HEK293 (cell line): ENCODE results near the gene COL19A1.

Source experiments
- CTCF ChIA-PET: fragments of 350-600 bp; formaldehyde crosslinking; extraction: SDS; loops from one replicate; lab custom pipeline; 2021; ENCODE audit warnings: antibody characterized with exemption; lab: Yijun Ruan, JAX
- POLR2A ChIA-PET: fragments of 300-600 bp; formaldehyde crosslinking; extraction: SDS; loops from one replicate; lab custom pipeline; 2020; ENCODE audit warnings: antibody characterized with exemption, inconsistent platforms; lab: Yijun Ruan, JAX
- H3K27ac ChIP-seq: fragments of 200-500 bp; sonication (Bioruptor generic); 2 replicates; pipeline ENCODE4 v1.5.1; 2014; ENCODE audit warnings: low read depth, low read length, control low read depth, inconsistent platforms; ENCODE audit errors: extremely low read depth
- H3K36me3 ChIP-seq, 2 experiments: fragments of 200-500 bp in 1 of 2; sonication (Bioruptor generic) in 1 of 2; 1 replicate in 1 of 2; 2 replicates in 1 of 2; pipeline ENCODE4 v1.5.1; 2014 to 2017; ENCODE audit warnings: inconsistent platforms in 2 of 2, low read length in 2 of 2; ENCODE audit not compliant: control insufficient read depth in 2 of 2, insufficient read depth in 1 of 2
- H3K4me1 ChIP-seq: fragments of 200-500 bp; sonication (Bioruptor generic); 2 replicates; pipeline ENCODE4 v1.5.1; 2014; ENCODE audit warnings: mild to moderate bottlenecking, low read length, inconsistent platforms; ENCODE audit not compliant: control insufficient read depth, insufficient read depth
- H3K4me3 ChIP-seq: 2 replicates; pipeline ENCODE4 v1.5.1; 2011; ENCODE audit warnings: low read depth, mild to moderate bottlenecking, control low read depth, low read length, moderate library complexity
- H3K9me3 ChIP-seq: fragments of 200-500 bp; sonication (Bioruptor generic); 2 replicates; pipeline ENCODE4 v1.5.1; 2014; ENCODE audit warnings: low read depth, low read length, inconsistent platforms; ENCODE audit not compliant: control insufficient read depth, insufficient read depth
- FEZF1 ChIP-seq: fragments of 450-650 bp; formaldehyde crosslinking; IDR thresholded peaks from 2 replicates; pipeline ENCODE4 v1.5.1; 2016; ENCODE audit warnings: missing biosample characterization, missing genetic modification characterization
- ZEB2 ChIP-seq: fragments of 450-650 bp; formaldehyde crosslinking; IDR thresholded peaks from 2 replicates; pipeline ENCODE4 v1.5.1; 2016; ENCODE audit warnings: missing biosample characterization, missing genetic modification characterization
- ZNF140 ChIP-seq: fragments of 450-650 bp; formaldehyde crosslinking; IDR thresholded peaks from 2 replicates; pipeline ENCODE4 v1.5.1; 2016; ENCODE audit warnings: missing biosample characterization, missing genetic modification characterization
- ZNF23 ChIP-seq: fragments of 450-650 bp; formaldehyde crosslinking; IDR thresholded peaks from 2 replicates; pipeline ENCODE4 v1.5.1; 2016; ENCODE audit warnings: missing biosample characterization, missing genetic modification characterization, borderline replicate concordance
- ZNF514 ChIP-seq: fragments of 450-650 bp; formaldehyde crosslinking; IDR thresholded peaks from 2 replicates; pipeline ENCODE4 v1.5.1; 2016; ENCODE audit warnings: missing biosample characterization, missing genetic modification characterization
- ZNF521 ChIP-seq: fragments of 450-650 bp; formaldehyde crosslinking; IDR thresholded peaks from 2 replicates; pipeline ENCODE4 v1.5.1; 2017; ENCODE audit warnings: missing biosample characterization, mild to moderate bottlenecking, missing genetic modification characterization
- ZNF561 ChIP-seq: fragments of 450-650 bp; IDR thresholded peaks from 2 replicates; pipeline ENCODE4 v1.5.1; 2018; ENCODE audit warnings: missing biosample characterization, missing genetic modification characterization, borderline replicate concordance
- ZNF776 ChIP-seq: fragments of 450-650 bp; formaldehyde crosslinking; IDR thresholded peaks from 2 replicates; pipeline ENCODE4 v1.5.0; 2017; ENCODE audit warnings: missing biosample characterization, missing genetic modification characterization, borderline replicate concordance
- TF ChIP-seq, protein P1 (sequence below): fragments of 450-650 bp; formaldehyde crosslinking; IDR thresholded peaks from 2 replicates; pipeline ENCODE4 v1.5.1; 2016; ENCODE audit warnings: missing biosample characterization, missing genetic modification characterization
- TF ChIP-seq, protein P2 (sequence below): fragments of 450-650 bp; formaldehyde crosslinking; IDR thresholded peaks from 2 replicates; pipeline ENCODE4 v1.5.1; 2016; ENCODE audit warnings: missing biosample characterization, missing genetic modification characterization
- TF ChIP-seq, protein P3 (sequence below): fragments of 450-650 bp; formaldehyde crosslinking; IDR thresholded peaks from 2 replicates; pipeline ENCODE4 v1.5.1; 2017; ENCODE audit warnings: missing biosample characterization, missing genetic modification characterization
- TF ChIP-seq, protein P4 (sequence below): fragments of 450-650 bp; formaldehyde crosslinking; IDR thresholded peaks from 2 replicates; pipeline ENCODE4 v1.5.1; 2016; ENCODE audit warnings: missing biosample characterization, missing genetic modification characterization
- TF ChIP-seq, protein P5 (sequence below): fragments of 450-650 bp; formaldehyde crosslinking; IDR thresholded peaks from 2 replicates; pipeline ENCODE4 v1.5.1; 2017; ENCODE audit warnings: missing biosample characterization, missing genetic modification characterization

COL19A1 gene

DNA sequence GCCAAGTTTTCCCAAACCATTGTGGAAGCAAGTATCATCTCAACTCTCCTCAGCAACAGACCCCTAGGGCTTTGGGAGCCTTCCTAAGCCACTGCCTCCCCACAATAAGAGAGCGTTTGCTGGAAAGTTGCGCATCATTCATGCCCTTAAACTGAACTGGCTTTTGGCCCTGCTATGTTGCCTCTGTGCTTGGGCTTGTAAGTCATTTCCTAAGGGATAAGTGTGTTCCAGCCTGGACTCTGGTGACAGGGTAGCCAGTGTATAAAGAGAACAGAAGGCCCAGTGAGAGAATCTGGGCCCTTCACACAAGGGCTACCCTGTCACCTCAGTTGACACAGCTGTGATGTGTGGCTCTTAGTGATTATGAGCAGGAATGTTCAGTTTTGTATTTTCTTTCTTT lies 358.7 kb downstream of the COL19A1 start (continued):
- TF ChIP-seq, protein P1, sequence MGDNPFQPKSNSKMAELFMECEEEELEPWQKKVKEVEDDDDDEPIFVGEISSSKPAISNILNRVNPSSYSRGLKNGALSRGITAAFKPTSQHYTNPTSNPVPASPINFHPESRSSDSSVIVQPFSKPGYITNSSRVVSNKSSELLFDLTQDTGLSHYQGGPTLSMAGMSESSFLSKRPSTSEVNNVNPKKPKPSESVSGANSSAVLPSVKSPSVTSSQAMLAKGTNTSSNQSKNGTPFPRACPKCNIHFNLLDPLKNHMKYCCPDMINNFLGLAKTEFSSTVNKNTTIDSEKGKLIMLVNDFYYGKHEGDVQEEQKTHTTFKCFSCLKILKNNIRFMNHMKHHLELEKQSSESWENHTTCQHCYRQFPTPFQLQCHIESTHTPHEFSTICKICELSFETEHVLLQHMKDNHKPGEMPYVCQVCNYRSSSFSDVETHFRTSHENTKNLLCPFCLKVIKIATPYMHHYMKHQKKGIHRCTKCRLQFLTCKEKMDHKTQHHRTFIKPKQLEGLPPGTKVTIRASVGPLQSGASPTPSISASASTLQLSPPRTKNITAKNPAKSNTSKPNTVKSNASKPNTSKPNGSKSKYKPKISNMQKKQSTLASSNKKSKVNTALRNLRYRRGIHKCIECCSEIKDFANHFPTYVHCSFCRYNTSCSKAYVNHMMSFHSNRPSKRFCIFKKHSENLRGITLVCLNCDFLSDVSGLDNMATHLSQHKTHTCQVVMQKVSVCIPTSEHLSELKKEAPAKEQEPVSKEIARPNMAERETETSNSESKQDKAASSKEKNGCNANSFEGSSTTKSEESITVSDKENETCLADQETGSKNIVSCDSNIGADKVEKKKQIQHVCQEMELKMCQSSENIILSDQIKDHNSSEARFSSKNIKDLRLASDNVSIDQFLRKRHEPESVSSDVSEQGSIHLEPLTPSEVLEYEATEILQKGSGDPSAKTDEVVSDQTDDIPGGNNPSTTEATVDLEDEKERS (tag by site-specific recombination): no peak
- TF ChIP-seq ZNF521 (tag by site-specific recombination) (no peak), ZNF23 (no peak), FEZF1 (tag by site-specific recombination) (no peak)

DNA sequence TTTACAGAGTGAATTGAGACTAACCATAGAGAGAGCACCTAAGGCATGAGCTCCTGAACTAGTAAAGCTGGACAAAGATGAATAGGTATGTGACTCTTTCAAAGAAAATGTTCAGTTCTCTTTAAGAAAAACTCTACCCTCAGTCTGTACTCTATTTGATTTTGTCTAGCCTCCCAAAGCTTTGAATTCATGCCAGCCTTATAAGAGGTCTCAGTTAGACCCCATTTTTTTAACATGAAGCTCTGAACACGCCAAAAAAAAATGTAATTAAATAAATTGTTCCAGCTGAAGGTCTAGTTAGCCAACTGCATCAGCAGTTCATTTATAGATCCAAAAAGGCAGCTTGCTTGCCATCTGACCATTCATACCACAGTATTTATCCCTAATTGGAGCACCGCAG lies 365.0 kb downstream of the COL19A1 start:
- ChIA-PET POLR2A (interaction anchor here (0.9 kb wide), 1 partner anchor 182 kb away, joined by 3 read pairs; the partner anchor contains the start of gene FAM135A), CTCF (interaction anchor here (0.6 to 4.6 kb wide), 8 partner anchors 8 to 1303 kb away, joined by 3 to 52 read pairs (median 4); no protein-coding TSS in a partner anchor)
- Histone ChIP-seq H3K36me3 (no peaks in the 10 kb centered on the region), H3K4me3 (no peak overlapping the region), H3K27ac (no peak overlapping the region), H3K4me1 (no peaks in the 10 kb centered on the region), H3K9me3 (no peaks in the 10 kb centered on the region)
- no peak for TF ChIP-seq ZNF561

DNA sequence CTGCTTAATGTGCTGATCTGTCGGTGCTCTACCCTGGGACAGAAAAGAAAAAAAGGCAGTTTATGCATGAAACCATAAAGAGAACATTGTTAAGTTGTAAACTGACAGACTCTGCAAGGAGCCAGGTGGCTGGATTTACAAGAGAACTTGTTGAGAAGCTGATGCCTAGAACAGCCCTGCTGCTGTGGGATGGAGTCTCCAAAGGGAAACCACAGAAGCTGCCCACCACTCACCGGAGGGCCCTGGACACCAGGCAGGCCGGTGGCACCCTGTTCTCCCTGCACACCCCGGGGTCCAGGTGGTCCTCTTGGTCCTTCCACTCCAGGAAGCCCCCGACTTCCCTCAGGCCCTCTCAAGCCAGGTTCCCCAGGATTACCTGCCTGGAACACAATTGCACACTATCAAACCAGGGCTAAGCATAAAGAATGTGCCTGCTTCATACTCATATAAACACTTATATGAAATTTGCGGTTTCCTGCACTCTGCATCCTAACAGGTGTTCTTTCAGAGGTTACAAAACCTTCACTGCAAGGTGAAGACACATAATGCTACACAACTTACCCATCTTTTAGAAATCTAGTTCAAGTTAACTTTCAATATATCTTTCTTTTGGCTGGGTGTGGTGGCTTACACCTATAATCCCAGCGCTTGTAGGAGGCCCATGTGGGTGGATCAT lies 368.3 kb downstream of the COL19A1 start:
- POLR2A ChIA-PET: no interaction called here
- H3K36me3 ChIP-seq: no peaks in the 10 kb centered on the region
- TF ChIP-seq, protein P2, sequence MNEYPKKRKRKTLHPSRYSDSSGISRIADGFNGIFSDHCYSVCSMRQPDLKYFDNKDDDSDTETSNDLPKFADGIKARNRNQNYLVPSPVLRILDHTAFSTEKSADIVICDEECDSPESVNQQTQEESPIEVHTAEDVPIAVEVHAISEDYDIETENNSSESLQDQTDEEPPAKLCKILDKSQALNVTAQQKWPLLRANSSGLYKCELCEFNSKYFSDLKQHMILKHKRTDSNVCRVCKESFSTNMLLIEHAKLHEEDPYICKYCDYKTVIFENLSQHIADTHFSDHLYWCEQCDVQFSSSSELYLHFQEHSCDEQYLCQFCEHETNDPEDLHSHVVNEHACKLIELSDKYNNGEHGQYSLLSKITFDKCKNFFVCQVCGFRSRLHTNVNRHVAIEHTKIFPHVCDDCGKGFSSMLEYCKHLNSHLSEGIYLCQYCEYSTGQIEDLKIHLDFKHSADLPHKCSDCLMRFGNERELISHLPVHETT: no peak
- TF ChIP-seq ZNF776 (no peak), ZEB2 (tag by site-specific recombination) (no peak), ZNF514 (tag by site-specific recombination) (no peak), ZNF140 (no peak)
- TF ChIP-seq, protein P3, sequence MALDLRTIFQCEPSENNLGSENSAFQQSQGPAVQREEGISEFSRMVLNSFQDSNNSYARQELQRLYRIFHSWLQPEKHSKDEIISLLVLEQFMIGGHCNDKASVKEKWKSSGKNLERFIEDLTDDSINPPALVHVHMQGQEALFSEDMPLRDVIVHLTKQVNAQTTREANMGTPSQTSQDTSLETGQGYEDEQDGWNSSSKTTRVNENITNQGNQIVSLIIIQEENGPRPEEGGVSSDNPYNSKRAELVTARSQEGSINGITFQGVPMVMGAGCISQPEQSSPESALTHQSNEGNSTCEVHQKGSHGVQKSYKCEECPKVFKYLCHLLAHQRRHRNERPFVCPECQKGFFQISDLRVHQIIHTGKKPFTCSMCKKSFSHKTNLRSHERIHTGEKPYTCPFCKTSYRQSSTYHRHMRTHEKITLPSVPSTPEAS: no peak
- TF ChIP-seq, protein P4, sequence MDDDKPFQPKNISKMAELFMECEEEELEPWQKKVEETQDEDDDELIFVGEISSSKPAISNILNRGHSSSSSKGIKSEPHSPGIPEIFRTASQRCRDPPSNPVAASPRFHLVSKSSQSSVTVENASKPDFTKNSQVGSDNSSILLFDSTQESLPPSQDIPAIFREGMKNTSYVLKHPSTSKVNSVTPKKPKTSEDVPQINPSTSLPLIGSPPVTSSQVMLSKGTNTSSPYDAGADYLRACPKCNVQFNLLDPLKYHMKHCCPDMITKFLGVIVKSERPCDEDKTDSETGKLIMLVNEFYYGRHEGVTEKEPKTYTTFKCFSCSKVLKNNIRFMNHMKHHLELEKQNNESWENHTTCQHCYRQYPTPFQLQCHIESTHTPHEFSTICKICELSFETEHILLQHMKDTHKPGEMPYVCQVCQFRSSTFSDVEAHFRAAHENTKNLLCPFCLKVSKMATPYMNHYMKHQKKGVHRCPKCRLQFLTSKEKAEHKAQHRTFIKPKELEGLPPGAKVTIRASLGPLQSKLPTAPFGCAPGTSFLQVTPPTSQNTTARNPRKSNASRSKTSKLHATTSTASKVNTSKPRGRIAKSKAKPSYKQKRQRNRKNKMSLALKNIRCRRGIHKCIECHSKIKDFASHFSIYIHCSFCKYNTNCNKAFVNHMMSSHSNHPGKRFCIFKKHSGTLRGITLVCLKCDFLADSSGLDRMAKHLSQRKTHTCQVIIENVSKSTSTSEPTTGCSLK: no peak
- TF ChIP-seq, protein P5, sequence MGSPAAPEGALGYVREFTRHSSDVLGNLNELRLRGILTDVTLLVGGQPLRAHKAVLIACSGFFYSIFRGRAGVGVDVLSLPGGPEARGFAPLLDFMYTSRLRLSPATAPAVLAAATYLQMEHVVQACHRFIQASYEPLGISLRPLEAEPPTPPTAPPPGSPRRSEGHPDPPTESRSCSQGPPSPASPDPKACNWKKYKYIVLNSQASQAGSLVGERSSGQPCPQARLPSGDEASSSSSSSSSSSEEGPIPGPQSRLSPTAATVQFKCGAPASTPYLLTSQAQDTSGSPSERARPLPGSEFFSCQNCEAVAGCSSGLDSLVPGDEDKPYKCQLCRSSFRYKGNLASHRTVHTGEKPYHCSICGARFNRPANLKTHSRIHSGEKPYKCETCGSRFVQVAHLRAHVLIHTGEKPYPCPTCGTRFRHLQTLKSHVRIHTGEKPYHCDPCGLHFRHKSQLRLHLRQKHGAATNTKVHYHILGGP: no peak
- TF ChIP-seq, all 188 proteins: peak for 0
- H3K4me3 ChIP-seq: no peak overlapping the region
- no peaks in the 10 kb centered on the region for H3K9me3 ChIP-seq
- CTCF ChIA-PET: no interaction called here
- no peak overlapping the region for H3K27ac ChIP-seq
- H3K4me1 ChIP-seq: no peaks in the 10 kb centered on the region
